ENCODE results near the gene EME1.
A peak's percentile ranks its signal among the peaks of the same experiment; 100 is the strongest.
"Not testable (repeated sequence)": the region's sequence is repeated elsewhere in the genome, so short reads cannot be mapped to it uniquely, and the experiment has no call there.

Gene EME1

GRCh38 chr17:50372758-50373556, at the start of gene EME1, which contains the start of gene MRPL27:
Gene EME1 (plus strand): TSS chr17:50373229. CDS start chr17:50375209, 1,980 bp downstream.
Gene MRPL27 (minus strand): TSS chr17:50373184. CDS start chr17:50373170, 14 bp downstream.
- peak; percentile 73 for DNase-seq (ENCODE audit: low read depth)

GRCh38 chr17:50325906-50326305, 47.1 kb upstream of the EME1 start:
- DNase-seq (ENCODE audit: low read depth): no peak

GRCh38 chr17:50326831-50327364, 46.1 kb upstream of the EME1 start:
- no peak for DNase-seq (ENCODE audit: low read depth)

- no peak for DNase-seq (ENCODE audit: low read depth)
Observed at GRCh38 chr17:50328363-50329325, 44.4 kb upstream of the EME1 start.

GRCh38 chr17:50329716-50330115, 43.3 kb upstream of the EME1 start:
- no peak for DNase-seq (ENCODE audit: low read depth)

GRCh38 chr17:50330151-50330775, 42.8 kb upstream of the EME1 start:
- no peak for DNase-seq (ENCODE audit: low read depth)

GRCh38 chr17:50331085-50331791, 41.8 kb upstream of the EME1 start:
- DNase-seq (ENCODE audit: low read depth): no peak

- no peak for DNase-seq (ENCODE audit: low read depth)
Observed at GRCh38 chr17:50332196-50332595, 40.8 kb upstream of the EME1 start.

- DNase-seq (ENCODE audit: low read depth): not testable (repeated sequence)
Observed at GRCh38 chr17:50333291-50334057, 39.6 kb upstream of the EME1 start.

- DNase-seq (ENCODE audit: low read depth): no peak
Observed at GRCh38 chr17:50337956-50338355, 35.1 kb upstream of the EME1 start.

GRCh38 chr17:50338645-50339044, 34.4 kb upstream of the EME1 start:
- no peak for DNase-seq (ENCODE audit: low read depth)

- no peak for DNase-seq (ENCODE audit: low read depth)
Observed at GRCh38 chr17:50339381-50339780, 33.6 kb upstream of the EME1 start.

GRCh38 chr17:50344731-50345365, 28.2 kb upstream of the EME1 start:
- no peak for DNase-seq (ENCODE audit: low read depth)

- peak; percentile 75 for DNase-seq (ENCODE audit: low read depth)
Observed at GRCh38 chr17:50345432-50346312, 27.4 kb upstream of the EME1 start, which contains the start of gene XYLT2. Gene XYLT2 (plus strand): TSS chr17:50346126. CDS start chr17:50346141, 15 bp downstream.

- no peak for DNase-seq (ENCODE audit: low read depth)
Observed at GRCh38 chr17:50346313-50347116, 26.5 kb upstream of the EME1 start.

GRCh38 chr17:50347117-50347893, 25.7 kb upstream of the EME1 start:
- DNase-seq (ENCODE audit: low read depth): no peak

GRCh38 chr17:50347894-50348291, 25.1 kb upstream of the EME1 start:
- DNase-seq (ENCODE audit: low read depth): no peak

All from stimulated activated CD8-positive, alpha-beta memory T cell treated with anti-CD3 and anti-CD28 coated beads, Interleukin-12 subunit alpha, Interleukin-12 subunit beta, amount 100 ng/mL, for 1 hour (primary cell).